Coronary artery (tissue), 2 donors: ENCODE measurements around the gene SLX9.
A peak's percentile ranks its signal among the peaks of the same experiment; 100 is the strongest.

Source experiments
- DNase-seq: peaks from one replicate; pipeline ENCODE4 v3.0.0-alpha.2; 2017; ENCODE audit warnings: low spot score
- H3K27ac ChIP-seq, 2 donors: fragments of 200-600 bp; sonication (generic); one replicate each; pipeline ENCODE4 v1.5.1; 2016 to 2019
- H3K4me3 ChIP-seq: fragments of 200-600 bp; sonication (generic); 2 replicates; pipeline ENCODE4 v1.5.1; 2016; ENCODE audit warnings: mild to moderate bottlenecking, moderate library complexity
- TF ChIP-seq, protein P1 (sequence below): fragments of 200-600 bp; sonication (generic); IDR thresholded peaks from one replicate; pipeline ENCODE4 v1.5.1; 2019; ENCODE audit warnings: antibody characterized with exemption

The SLX9 gene

DNA sequence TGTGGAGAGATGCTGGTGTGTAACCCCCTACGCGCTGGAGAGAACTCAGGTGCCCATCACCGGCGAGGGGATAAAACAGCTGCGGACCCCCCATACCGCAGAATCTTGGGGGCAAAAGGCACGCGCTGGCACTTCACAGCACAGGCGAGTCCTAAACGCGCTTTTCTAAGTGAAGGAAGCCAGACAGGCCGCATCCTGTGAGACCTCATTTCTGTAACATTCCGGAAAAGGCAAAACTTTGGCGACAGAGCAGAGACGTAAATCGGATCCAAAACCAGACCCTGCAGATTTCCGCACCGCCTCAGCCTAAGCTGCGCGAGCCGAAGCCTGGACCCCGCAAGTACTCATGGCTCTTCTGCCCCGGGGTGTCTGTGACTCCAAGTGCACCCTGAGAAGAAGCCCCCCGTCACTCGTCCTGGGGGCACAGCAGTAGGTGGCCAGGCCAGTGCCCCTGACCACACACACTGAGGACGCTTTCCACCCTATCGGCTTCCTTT is 60.9 kb downstream of the SLX9 start:
- H3K4me3 ChIP-seq, result peak overlapping the region; percentile 29
- H3K27ac ChIP-seq, result peak overlapping the region; percentile 65 to 89
- TF ChIP-seq, protein P1, sequence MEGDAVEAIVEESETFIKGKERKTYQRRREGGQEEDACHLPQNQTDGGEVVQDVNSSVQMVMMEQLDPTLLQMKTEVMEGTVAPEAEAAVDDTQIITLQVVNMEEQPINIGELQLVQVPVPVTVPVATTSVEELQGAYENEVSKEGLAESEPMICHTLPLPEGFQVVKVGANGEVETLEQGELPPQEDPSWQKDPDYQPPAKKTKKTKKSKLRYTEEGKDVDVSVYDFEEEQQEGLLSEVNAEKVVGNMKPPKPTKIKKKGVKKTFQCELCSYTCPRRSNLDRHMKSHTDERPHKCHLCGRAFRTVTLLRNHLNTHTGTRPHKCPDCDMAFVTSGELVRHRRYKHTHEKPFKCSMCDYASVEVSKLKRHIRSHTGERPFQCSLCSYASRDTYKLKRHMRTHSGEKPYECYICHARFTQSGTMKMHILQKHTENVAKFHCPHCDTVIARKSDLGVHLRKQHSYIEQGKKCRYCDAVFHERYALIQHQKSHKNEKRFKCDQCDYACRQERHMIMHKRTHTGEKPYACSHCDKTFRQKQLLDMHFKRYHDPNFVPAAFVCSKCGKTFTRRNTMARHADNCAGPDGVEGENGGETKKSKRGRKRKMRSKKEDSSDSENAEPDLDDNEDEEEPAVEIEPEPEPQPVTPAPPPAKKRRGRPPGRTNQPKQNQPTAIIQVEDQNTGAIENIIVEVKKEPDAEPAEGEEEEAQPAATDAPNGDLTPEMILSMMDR, result no peak
- DNase-seq, result no peak

DNA sequence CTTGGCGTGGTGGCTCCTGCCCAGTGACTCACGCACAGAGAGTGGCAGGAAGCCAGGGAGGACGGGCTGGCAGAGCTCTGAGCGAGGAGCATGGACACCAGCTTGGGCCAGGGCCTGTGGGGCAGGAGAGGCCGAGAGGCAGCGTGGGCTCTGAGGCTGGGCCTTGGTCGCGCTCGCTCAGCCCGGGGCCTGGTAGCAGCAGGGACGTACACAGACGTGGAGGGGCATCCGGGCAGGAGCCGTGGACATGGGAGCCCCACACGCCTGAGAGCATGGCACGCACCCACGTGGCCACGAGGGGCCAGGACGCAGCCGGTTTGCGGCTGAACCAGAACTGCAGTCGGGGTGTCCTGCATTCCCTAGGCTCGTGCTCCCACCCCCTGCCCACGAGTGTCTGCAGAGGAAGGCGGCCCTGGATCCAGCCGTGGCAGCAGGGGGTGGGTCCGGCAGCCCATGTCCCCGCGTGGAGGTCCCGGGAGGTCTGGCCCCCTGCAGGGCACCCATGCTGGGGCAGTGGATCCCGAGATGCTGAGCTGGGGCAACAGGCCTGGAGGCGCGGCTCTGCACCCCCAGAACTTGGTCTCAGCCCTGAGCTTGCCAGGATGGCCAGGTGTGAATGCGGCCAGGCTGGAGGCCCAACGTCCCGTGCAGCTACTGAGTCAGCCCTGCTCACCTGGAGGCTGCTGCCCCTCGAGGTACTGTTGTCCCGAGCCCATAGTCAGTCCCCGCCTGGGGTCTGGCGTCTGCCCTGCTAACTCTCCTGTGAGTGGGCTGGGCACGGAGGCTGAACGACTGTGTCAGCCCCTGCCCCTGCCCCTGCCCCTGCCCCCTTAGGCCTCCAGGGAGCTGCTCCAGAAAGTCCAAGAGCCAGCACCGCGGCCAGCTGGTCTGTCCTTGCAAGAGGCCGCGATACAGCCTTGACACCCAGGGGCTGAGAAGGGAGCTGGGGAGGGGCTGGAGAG is 61.6 kb downstream of the SLX9 start:
- TF ChIP-seq, protein P1, result no peak
- DNase-seq, result peak; percentile 92
- H3K27ac ChIP-seq, result peak overlapping the region; percentile 65 to 89
- peak overlapping the region; percentile 29 for H3K4me3 ChIP-seq

- Histone ChIP-seq H3K27ac (peak overlapping the region; percentile 72 to 89), H3K4me3 (no peak overlapping the region)
- DNase-seq, result no peak
- TF ChIP-seq, protein P1, result no peak
These were observed 62.8 kb downstream of the SLX9 start for GRCh38 chr21:45002381-45003204.

DNA sequence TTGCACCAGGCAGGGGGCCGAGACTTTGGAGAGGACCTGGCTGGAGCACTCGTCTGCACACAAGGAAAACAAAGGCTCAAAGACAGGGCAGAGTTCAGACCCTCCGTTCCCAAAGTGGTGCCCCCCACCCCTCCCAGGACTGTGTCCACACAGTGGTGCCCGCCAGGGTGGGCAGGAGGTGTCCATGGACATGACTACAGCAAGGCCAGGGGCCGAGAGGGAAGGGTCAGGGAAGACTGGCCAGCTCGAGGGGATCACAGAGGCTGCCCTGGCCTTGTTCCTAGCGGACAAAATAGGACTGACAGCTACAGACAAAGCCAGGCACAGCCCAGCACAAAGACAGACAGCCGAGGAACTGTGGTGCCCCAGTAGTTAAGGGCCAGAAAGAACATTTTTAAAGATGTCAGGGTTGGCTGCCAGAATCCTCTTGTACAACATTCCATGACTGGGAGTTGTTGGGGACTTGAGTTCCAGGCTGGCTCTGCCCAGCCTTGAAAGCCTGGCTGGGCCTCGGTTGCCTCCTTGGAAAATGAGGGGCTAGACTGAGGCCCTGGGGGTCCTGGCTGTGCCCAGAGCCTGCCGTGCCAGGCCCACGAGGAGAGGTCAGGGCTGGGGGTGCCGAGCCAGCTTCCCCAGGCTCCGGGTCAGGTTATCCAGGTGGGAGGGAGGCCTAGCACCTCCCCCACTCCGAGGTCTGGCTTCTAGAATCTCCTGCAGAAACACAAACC is 63.7 kb downstream of the SLX9 start:
- Histone ChIP-seq H3K4me3 (no peak overlapping the region), H3K27ac (peak overlapping the region; percentile 72 to 89)
- DNase-seq, result no peak
- TF ChIP-seq, protein P1, result no peak

DNA sequence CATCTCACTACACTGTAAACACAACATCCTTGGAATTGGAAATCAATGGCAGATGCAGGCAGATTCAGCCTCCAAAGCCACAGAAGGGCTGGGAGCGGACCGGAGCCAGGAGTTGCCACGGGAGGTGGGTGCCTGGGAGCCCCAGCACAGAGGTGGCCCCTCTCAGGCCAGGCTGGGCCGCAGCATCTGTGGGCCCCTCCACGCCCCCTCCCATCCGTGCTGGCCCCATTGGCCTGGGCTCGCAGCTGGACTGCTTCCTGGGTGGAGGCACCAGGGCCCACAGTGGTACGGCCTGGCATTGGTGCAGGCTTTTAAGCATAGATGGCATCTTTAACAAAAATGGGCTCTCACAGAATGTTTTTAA is 64.2 kb downstream of the SLX9 start:
- peak overlapping the region; percentile 72 to 89 for H3K27ac ChIP-seq
- no peak overlapping the region for H3K4me3 ChIP-seq
- no peak for DNase-seq
- TF ChIP-seq, protein P1, result no peak

DNA sequence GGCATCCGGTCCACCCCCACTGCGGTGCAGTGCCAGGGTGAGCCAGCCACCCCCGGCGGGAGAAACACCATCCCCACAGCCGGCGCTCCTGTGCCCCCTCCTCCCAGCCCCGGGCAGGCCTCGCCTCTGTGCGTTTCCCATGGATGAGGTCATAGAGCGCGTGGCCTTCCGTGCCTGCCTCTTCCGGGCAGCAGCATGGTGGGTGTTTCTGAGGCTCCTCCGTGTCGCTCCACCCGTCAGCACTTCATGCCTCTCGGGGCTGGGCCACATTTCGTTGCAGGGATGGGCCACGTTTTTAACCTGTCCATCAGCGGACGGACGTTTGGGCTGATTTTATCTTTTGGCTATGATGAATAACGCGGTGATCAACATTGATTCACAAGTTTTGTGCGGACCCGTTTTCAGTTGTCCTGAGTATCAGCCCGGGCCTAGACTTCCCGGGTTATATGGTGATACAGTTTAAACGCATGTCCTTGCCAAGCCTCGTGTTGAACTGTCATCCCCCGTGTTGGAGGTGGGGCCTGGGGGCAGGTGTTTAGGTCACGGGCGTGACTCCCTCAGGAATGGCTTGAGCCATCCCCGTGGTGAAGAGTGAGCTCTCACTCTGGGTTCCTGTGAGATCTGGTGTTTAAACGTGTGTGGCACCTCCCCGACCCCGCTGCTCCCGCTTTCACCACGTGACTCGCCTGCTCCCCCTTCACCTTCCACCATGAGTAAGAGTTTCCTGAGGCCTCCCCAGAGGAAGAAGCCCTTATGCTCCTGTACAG is 64.8 kb downstream of the SLX9 start:
- Histone ChIP-seq H3K27ac (peak overlapping the region; percentile 72 to 89), H3K4me3 (no peak overlapping the region)
- DNase-seq, result no peak
- TF ChIP-seq, protein P1, result no peak
